Measurements from ENCODE around the gene IMPDH2.

IMPDH2 gene

GRCh38 chr3:49028673-49029562 is at the start of gene IMPDH2:
Gene IMPDH2, minus strand, starts transcription at chr3:49029398. Its CDS starts 48 bp downstream, at chr3:49029350.
- peak; percentile 86 for DNase-seq (ENCODE audit: low read depth in 2 of 2)

GRCh38 chr3:49076646-49077045 is 47.4 kb upstream of the IMPDH2 start:
- DNase-seq (ENCODE audit: low read depth in 2 of 2) = no peak

GRCh38 chr3:49076116-49076515 is 46.9 kb upstream of the IMPDH2 start:
- no peak for DNase-seq (ENCODE audit: low read depth in 2 of 2)

GRCh38 chr3:49058011-49058410 is 28.8 kb upstream of the IMPDH2 start:
- no peak for DNase-seq (ENCODE audit: low read depth in 2 of 2)

GRCh38 chr3:49057268-49057667 is 28.1 kb upstream of the IMPDH2 start:
- DNase-seq (ENCODE audit: low read depth in 2 of 2) = no peak

GRCh38 chr3:49054344-49054862 is 25.2 kb upstream of the IMPDH2 start:
- no peak for DNase-seq (ENCODE audit: low read depth in 2 of 2)

- no peak for DNase-seq (ENCODE audit: low read depth in 2 of 2)
Observed at GRCh38 chr3:49053543-49053942, 24.3 kb upstream of the IMPDH2 start.

GRCh38 chr3:49035281-49035680 is 6.1 kb upstream of the IMPDH2 start:
- no peak for DNase-seq (ENCODE audit: low read depth in 2 of 2)

- no peak for DNase-seq (ENCODE audit: low read depth in 2 of 2)
Observed at GRCh38 chr3:49034650-49035049, 5.5 kb upstream of the IMPDH2 start.

- DNase-seq (ENCODE audit: low read depth in 2 of 2) = no peak
Observed at GRCh38 chr3:49032646-49033304, 3.6 kb upstream of the IMPDH2 start.

GRCh38 chr3:49030321-49030720 is 1.1 kb upstream of the IMPDH2 start:
- no peak for DNase-seq (ENCODE audit: low read depth in 2 of 2)

- no peak for DNase-seq (ENCODE audit: low read depth in 2 of 2)
Observed at GRCh38 chr3:49029563-49029884, 326 bp upstream of the IMPDH2 start.

GRCh38 chr3:49028298-49028672 is 913 bp downstream of the IMPDH2 start:
- no peak for DNase-seq (ENCODE audit: low read depth in 2 of 2)

GRCh38 chr3:49027634-49028033 is 1.6 kb downstream of the IMPDH2 start:
- no peak for DNase-seq (ENCODE audit: low read depth in 2 of 2)

GRCh38 chr3:49026536-49026935 is 2.7 kb downstream of the IMPDH2 start:
- DNase-seq (ENCODE audit: low read depth in 2 of 2) = no peak

- no peak for DNase-seq (ENCODE audit: low read depth in 2 of 2)
Observed at GRCh38 chr3:49025793-49026520, 3.2 kb downstream of the IMPDH2 start.

- no peak for DNase-seq (ENCODE audit: low read depth in 2 of 2)
Observed at GRCh38 chr3:49025005-49025792, 4.0 kb downstream of the IMPDH2 start.

- DNase-seq (ENCODE audit: low read depth in 2 of 2) = no peak
Observed at GRCh38 chr3:49024449-49024848, 4.7 kb downstream of the IMPDH2 start.

- DNase-seq (ENCODE audit: low read depth in 2 of 2) = no peak
Observed at GRCh38 chr3:49023775-49024174, 5.4 kb downstream of the IMPDH2 start.

- DNase-seq (ENCODE audit: low read depth in 2 of 2) = no peak
Observed at GRCh38 chr3:49022688-49023171, 6.5 kb downstream of the IMPDH2 start.

Measured in stimulated activated CD4-positive, alpha-beta T cell treated with anti-CD3 and anti-CD28 coated beads, Interleukin-12 subunit alpha, Interleukin-12 subunit beta, amount 100 ng/mL, for 24 hours (primary cell).